Kidney (tissue), 14 donors: ENCODE data around the gene SPATA16. TPM values are rescaled to one million over a fixed set of nuclear protein-coding genes. Genes with fewer than 3 reads are reported as not detected.

ENCODE experiments used
- DNase-seq, 5 donors: peaks; one replicate each; pipeline ENCODE4 v3.0.0-alpha.2; 2013 to 2020
- FAIRE-seq: peaks from 2 replicates; lab custom pipeline; 2012; peaks lifted over from hg19 to GRCh38; lab: Jason Lieb, UNC
- H3K27ac ChIP-seq, 2 donors: one replicate each; pipeline ENCODE4 v1.7.0; 2013; ENCODE audit warnings: low read depth in 2 of 2, low read length in 2 of 2, inconsistent platforms in 1 of 2
- H3K27me3 ChIP-seq: one replicate; pipeline ENCODE4 v1.7.1; 2013; ENCODE audit warnings: low read length, inconsistent platforms; ENCODE audit not compliant: control insufficient read depth, insufficient read depth
- H3K36me3 ChIP-seq, 3 donors: one replicate each; pipeline versions ENCODE4 v1.7.0 to v1.7.1; 2013; ENCODE audit warnings: low read length in 3 of 3, control low read depth in 1 of 3, inconsistent platforms in 1 of 3; ENCODE audit not compliant: insufficient read depth in 3 of 3, control insufficient read depth in 2 of 3
- H3K4me1 ChIP-seq, 3 donors: one replicate each; pipeline versions ENCODE4 v1.7.0 to v1.7.1; 2013; ENCODE audit warnings: low read length in 3 of 3, inconsistent platforms in 1 of 3, low read depth in 1 of 3; ENCODE audit not compliant: control insufficient read depth in 2 of 3, insufficient read depth in 2 of 3
- H3K4me3 ChIP-seq, 3 donors: one replicate each; pipeline versions ENCODE4 v1.7.0 to v1.8.1; 2013; ENCODE audit warnings: low read length in 3 of 3, control low read depth in 1 of 3, inconsistent platforms in 1 of 3
- H3K9ac ChIP-seq, 3 donors: one replicate each; pipeline versions ENCODE4 v1.7.0 to v1.7.1; 2013; ENCODE audit warnings: low read length in 3 of 3, control low read depth in 1 of 3, inconsistent platforms in 1 of 3
- H3K9me3 ChIP-seq, 3 donors: one replicate each; pipeline versions ENCODE4 v1.7.0 to v1.7.1; 2013; ENCODE audit warnings: low read length in 3 of 3, control low read depth in 1 of 3, inconsistent platforms in 1 of 3; ENCODE audit not compliant: control insufficient read depth in 2 of 3, insufficient read depth in 1 of 3
- CTCF ChIP-seq: IDR thresholded peaks from 3 replicates; pipeline ENCODE4 v1.5.1; 2012; ENCODE audit warnings: mild to moderate bottlenecking, moderate library complexity, borderline replicate concordance; ENCODE audit not compliant: insufficient read depth; ENCODE audit errors: extremely low read depth
- intact Hi-C: fragments of 100-400 bp; cut with DNase I; formaldehyde crosslinking; loops from one replicate; pipeline ENCODE4 v1.11.1; 2022
- polyA plus RNA-seq: library from polyadenylated mRNA; stranded (reverse); fragments of 350-450 nt; fragmentation: Illumina TruSeq; extraction: RNeasy Lipid Tissue Mini Kit (QIAGEN cat#74804); gene quantifications from one replicate; pipeline ENCODE4 v1.2.3, GENCODE V29; 2014; ENCODE audit warnings: low read depth, low replicate concordance; ENCODE audit not compliant: insufficient read depth
- total RNA-seq: library from RNA; stranded (reverse); fragmentation: NEBNext Ultra II Directional; extraction: Animal tissue kit (Norgen Biotek cat#: 25700); gene quantifications from one replicate; pipeline ENCODE4 v1.2.1, GENCODE V29; 2021
- donor health status: control.
- donor health status: control.
- donor health status: control.
- donor health status: control.
- donor health status: control.
- donor health status: DM: yes; HTN: yes; CAD: no.
- donor health status: Normal renal cell carcinoma (clear cell type).

Gene SPATA16
- total and polyA plus RNA-seq, 2 donors from 2014 or later, result 0.17 TPM; not detected in 1

- Histone ChIP-seq H3K9ac (no peak overlapping the region), H3K27ac (no peak overlapping the region), H3K36me3 (no peaks in the 10 kb centered on the region), H3K9me3 (no peaks in the 10 kb centered on the region), H3K27me3 (no peaks in the 10 kb centered on the region), H3K4me3 (no peak overlapping the region), H3K4me1 (no peaks in the 10 kb centered on the region)
- FAIRE-seq (no peak), DNase-seq (no peak)
- no peak for TF ChIP-seq CTCF
- intact Hi-C loops, result no loop called here
Observed at GRCh38 chr3:172918568-172919296, 222.3 kb downstream of the SPATA16 start.

- Histone ChIP-seq H3K4me3 (no peak overlapping the region), H3K4me1 (no peaks in the 10 kb centered on the region), H3K36me3 (no peaks in the 10 kb centered on the region), H3K9ac (no peak overlapping the region), H3K27me3 (no peaks in the 10 kb centered on the region), H3K9me3 (no peaks in the 10 kb centered on the region), H3K27ac (no peak overlapping the region)
- no peak for TF ChIP-seq CTCF
- DNase-seq (peak in 2 of 5 donors; percentile 45 to 73), FAIRE-seq (no peak)
- intact Hi-C loops, result no loop called here
Observed at GRCh38 chr3:172918165-172918564, 222.9 kb downstream of the SPATA16 start.

GRCh38 chr3:172915911-172916514 lies 225.0 kb downstream of the SPATA16 start:
- no peaks in the 10 kb centered on the region for H3K9me3 ChIP-seq
- FAIRE-seq, result no peak
- DNase-seq, result peak in 2 of 5 donors; percentile 27 to 28
- intact Hi-C loops, result no loop called here
- no peak overlapping the region for H3K27ac ChIP-seq
- H3K27me3 ChIP-seq, result no peaks in the 10 kb centered on the region
- H3K4me3 ChIP-seq, result no peak overlapping the region
- no peak for TF ChIP-seq CTCF
- no peak overlapping the region for H3K9ac ChIP-seq
- H3K36me3 ChIP-seq, result no peaks in the 10 kb centered on the region
- no peaks in the 10 kb centered on the region for H3K4me1 ChIP-seq
